Measurements from ENCODE around the gene TMEM175.

DNA sequence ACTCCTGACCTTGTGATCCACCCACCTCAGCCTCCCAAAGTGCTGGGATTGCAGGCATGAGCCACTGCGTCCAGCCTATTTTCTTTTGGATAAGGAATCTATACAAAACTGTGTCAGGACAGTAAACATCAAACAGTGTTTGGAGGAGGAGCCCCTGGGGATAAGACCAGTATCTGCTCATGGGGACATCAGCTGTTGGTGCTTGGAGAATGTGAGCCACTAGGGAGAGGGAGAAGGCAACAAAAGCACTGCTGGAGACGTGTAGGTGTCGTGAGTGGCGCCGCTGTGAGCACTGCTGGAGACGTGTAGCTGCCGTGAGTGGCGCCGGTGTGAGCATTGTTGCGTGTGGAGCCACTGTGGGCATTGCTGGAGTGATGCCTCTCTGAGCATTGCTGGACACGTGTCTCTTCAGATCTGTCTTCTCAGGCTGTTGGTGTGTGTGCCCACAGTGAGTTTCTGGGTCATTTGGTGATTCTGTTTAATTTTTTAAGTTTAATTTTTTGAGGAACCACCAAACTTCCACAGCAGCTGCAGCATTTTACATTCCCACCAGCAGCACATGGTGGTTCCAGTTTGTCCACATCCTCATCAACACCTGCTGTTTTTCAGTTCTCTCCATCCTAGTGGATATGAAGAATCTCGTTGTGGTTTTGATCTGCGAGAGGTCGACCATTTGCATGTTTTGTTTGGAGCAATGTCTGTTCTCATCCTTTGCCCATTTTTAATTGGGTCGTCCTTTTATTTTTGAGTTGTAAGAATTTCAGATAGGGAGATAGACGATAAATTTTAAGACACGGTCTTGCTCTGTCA lies 22.2 kb downstream of the TMEM175 start:
- TF ChIP-seq POLR2AphosphoS5 (IDR thresholded peaks at IDR 0.05; ENCODE audit: low read depth, low read length), result no peak
- TF ChIP-seq, protein P1, sequence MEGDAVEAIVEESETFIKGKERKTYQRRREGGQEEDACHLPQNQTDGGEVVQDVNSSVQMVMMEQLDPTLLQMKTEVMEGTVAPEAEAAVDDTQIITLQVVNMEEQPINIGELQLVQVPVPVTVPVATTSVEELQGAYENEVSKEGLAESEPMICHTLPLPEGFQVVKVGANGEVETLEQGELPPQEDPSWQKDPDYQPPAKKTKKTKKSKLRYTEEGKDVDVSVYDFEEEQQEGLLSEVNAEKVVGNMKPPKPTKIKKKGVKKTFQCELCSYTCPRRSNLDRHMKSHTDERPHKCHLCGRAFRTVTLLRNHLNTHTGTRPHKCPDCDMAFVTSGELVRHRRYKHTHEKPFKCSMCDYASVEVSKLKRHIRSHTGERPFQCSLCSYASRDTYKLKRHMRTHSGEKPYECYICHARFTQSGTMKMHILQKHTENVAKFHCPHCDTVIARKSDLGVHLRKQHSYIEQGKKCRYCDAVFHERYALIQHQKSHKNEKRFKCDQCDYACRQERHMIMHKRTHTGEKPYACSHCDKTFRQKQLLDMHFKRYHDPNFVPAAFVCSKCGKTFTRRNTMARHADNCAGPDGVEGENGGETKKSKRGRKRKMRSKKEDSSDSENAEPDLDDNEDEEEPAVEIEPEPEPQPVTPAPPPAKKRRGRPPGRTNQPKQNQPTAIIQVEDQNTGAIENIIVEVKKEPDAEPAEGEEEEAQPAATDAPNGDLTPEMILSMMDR (IDR thresholded peaks at IDR 0.05), result no peak
- TF ChIP-seq NFIC (IDR thresholded peaks at IDR 0.05; ENCODE audit: borderline replicate concordance), result no peak
- TF ChIP-seq, protein P2, sequence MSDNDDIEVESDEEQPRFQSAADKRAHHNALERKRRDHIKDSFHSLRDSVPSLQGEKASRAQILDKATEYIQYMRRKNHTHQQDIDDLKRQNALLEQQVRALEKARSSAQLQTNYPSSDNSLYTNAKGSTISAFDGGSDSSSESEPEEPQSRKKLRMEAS (IDR thresholded peaks at IDR 0.05; ENCODE audit: low read depth), result no peak
- TF ChIP-seq, protein P3, sequence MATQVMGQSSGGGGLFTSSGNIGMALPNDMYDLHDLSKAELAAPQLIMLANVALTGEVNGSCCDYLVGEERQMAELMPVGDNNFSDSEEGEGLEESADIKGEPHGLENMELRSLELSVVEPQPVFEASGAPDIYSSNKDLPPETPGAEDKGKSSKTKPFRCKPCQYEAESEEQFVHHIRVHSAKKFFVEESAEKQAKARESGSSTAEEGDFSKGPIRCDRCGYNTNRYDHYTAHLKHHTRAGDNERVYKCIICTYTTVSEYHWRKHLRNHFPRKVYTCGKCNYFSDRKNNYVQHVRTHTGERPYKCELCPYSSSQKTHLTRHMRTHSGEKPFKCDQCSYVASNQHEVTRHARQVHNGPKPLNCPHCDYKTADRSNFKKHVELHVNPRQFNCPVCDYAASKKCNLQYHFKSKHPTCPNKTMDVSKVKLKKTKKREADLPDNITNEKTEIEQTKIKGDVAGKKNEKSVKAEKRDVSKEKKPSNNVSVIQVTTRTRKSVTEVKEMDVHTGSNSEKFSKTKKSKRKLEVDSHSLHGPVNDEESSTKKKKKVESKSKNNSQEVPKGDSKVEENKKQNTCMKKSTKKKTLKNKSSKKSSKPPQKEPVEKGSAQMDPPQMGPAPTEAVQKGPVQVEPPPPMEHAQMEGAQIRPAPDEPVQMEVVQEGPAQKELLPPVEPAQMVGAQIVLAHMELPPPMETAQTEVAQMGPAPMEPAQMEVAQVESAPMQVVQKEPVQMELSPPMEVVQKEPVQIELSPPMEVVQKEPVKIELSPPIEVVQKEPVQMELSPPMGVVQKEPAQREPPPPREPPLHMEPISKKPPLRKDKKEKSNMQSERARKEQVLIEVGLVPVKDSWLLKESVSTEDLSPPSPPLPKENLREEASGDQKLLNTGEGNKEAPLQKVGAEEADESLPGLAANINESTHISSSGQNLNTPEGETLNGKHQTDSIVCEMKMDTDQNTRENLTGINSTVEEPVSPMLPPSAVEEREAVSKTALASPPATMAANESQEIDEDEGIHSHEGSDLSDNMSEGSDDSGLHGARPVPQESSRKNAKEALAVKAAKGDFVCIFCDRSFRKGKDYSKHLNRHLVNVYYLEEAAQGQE (IDR thresholded peaks at IDR 0.05; ENCODE audit: low read depth, low read length), result no peak
- no peak for TF ChIP-seq YY1 (IDR thresholded peaks at IDR 0.05; ENCODE audit: low read depth)
- TF ChIP-seq EP300 (IDR thresholded peaks at IDR 0.05; ENCODE audit: borderline replicate concordance in 1 of 2, low read depth in 1 of 2, low read length in 1 of 2), result no peak

Measured in SK-N-SH (cell line).